ENCODE results near the gene STAT5A. TPM values are rescaled to one million over a fixed set of nuclear protein-coding genes. Genes with fewer than 3 reads are reported as not detected.

The STAT5A gene
- total RNA-seq, 1 experiment from 2014 or later: 0.19 TPM

DNA sequence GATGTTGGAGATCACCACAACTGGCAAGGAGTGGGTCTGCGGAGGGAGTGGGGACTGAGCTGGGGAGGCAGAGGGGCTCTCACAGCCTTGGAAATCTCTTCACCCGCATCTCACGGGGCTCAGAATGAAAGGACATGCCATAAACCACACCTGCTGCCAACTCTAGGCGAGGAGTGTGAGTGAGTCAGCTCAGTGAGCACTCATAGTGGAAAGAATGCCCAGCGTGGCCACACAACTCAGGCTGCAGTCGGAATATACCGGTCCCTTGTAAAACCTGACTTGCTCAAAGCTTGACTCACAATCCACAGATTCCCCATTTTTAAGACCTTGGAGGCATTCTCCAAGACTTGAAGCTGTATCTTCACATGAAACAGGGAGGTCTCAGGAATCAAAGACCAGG is 36.7 kb downstream of the STAT5A start:
- intact Hi-C loops (cut with micrococcal nuclease; ENCODE audit: unreplicated experiment): no loop called here
- ChIA-PET POLR2A (ENCODE audit: low non-redundant PET) (no interaction called here), CTCF (no interaction called here)
- Histone ChIP-seq H3K4me1 (ENCODE audit: insufficient read depth, low read length, poor library complexity, severe bottlenecking) (no peaks in the 10 kb centered on the region), H3K27me3 (replicated peaks; ENCODE audit: insufficient read depth, low read depth, low read length, poor library complexity) (no peaks in the 10 kb centered on the region), H3K27ac (ENCODE audit: low read depth, low read length, poor library complexity, severe bottlenecking) (no peak overlapping the region), H3K4me3 (ENCODE audit: low read depth, low read length, poor library complexity, severe bottlenecking) (no peak overlapping the region), H3K9me3 (ENCODE audit: low read depth, low read length, poor library complexity, severe bottlenecking) (no peaks in the 10 kb centered on the region), H3K36me3 (ENCODE audit: insufficient read depth, low read length, poor library complexity, severe bottlenecking) (peaks cover 14% of the 10 kb centered on the region)
- DNase-seq (ENCODE audit: low spot score): no peak
- BruUV-seq (replicated peaks): no TSS peak
- TF ChIP-seq EZH2 (IDR thresholded peaks at IDR 0.05; ENCODE audit: borderline replicate concordance, low read depth, low read length, poor library complexity, severe bottlenecking): no peak
- TF ChIP-seq, protein P1, sequence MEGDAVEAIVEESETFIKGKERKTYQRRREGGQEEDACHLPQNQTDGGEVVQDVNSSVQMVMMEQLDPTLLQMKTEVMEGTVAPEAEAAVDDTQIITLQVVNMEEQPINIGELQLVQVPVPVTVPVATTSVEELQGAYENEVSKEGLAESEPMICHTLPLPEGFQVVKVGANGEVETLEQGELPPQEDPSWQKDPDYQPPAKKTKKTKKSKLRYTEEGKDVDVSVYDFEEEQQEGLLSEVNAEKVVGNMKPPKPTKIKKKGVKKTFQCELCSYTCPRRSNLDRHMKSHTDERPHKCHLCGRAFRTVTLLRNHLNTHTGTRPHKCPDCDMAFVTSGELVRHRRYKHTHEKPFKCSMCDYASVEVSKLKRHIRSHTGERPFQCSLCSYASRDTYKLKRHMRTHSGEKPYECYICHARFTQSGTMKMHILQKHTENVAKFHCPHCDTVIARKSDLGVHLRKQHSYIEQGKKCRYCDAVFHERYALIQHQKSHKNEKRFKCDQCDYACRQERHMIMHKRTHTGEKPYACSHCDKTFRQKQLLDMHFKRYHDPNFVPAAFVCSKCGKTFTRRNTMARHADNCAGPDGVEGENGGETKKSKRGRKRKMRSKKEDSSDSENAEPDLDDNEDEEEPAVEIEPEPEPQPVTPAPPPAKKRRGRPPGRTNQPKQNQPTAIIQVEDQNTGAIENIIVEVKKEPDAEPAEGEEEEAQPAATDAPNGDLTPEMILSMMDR (conservative IDR thresholded peaks at IDR 0.05; ENCODE audit: low read depth, low read length): no peak

DNA sequence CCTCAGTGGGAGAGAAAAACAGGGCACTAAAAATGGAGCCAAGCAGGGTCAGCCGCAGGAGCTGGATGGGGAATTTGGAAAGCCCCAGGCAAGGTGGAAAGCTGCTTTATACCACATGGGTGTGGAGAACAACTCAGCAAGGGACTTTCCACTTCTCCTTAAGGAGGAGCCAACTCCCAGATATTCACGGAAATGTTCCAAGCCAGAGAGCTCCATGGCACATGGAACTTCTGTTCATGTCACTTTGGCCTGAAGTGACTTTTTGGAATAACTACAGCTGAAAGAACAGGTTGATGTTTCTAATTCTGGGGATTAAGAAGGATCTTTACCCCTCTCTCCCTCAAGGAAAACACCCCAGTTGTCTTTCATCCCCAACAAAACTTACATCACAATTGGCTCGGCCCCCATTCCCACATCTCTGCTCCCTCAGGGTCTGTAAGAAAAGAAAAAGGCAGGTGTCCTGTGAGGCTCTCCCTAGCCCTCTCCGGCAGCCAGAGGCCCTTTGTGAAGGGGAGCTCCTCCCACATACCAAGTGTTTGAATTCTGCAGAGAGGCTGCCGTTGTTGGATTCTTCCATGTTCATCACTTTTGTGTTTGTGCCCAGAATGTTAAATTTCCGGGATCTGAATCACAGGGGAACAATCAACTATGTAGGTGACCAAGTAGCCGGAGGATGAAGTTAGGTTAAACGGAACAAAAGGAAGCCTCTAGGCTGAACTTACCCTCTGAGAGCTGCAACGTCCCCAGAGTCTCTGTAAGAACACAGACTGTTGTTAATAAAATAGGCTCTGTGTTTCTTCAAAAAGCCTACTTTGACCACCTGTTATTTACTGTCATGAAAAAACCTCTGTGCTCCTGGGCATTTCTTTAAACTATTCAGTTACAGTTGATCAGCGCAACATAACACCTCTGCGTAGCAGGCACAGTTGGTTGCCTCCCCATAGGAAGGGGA is 41.0 kb downstream of the STAT5A start:
- TF ChIP-seq, protein P1 (conservative IDR thresholded peaks at IDR 0.05; ENCODE audit: low read depth, low read length): no peak
- no peak for TF ChIP-seq EZH2 (IDR thresholded peaks at IDR 0.05; ENCODE audit: borderline replicate concordance, low read depth, low read length, poor library complexity, severe bottlenecking)
- no peak for DNase-seq (ENCODE audit: low spot score)
- POLR2A ChIA-PET (ENCODE audit: low non-redundant PET): no interaction called here
- H3K4me3 ChIP-seq (ENCODE audit: low read depth, low read length, poor library complexity, severe bottlenecking): no peak overlapping the region
- H3K9me3 ChIP-seq (ENCODE audit: low read depth, low read length, poor library complexity, severe bottlenecking): no peaks in the 10 kb centered on the region
- BruUV-seq (replicated peaks): no TSS peak
- no peaks in the 10 kb centered on the region for H3K27me3 ChIP-seq (replicated peaks; ENCODE audit: insufficient read depth, low read depth, low read length, poor library complexity)
- no peaks in the 10 kb centered on the region for H3K4me1 ChIP-seq (ENCODE audit: insufficient read depth, low read length, poor library complexity, severe bottlenecking)
- intact Hi-C loops (cut with micrococcal nuclease; ENCODE audit: unreplicated experiment): no loop called here
- CTCF ChIA-PET: no interaction called here
- peaks cover 17% of the 10 kb centered on the region for H3K36me3 ChIP-seq (ENCODE audit: insufficient read depth, low read length, poor library complexity, severe bottlenecking)
- no peak overlapping the region for H3K27ac ChIP-seq (ENCODE audit: low read depth, low read length, poor library complexity, severe bottlenecking)

DNA sequence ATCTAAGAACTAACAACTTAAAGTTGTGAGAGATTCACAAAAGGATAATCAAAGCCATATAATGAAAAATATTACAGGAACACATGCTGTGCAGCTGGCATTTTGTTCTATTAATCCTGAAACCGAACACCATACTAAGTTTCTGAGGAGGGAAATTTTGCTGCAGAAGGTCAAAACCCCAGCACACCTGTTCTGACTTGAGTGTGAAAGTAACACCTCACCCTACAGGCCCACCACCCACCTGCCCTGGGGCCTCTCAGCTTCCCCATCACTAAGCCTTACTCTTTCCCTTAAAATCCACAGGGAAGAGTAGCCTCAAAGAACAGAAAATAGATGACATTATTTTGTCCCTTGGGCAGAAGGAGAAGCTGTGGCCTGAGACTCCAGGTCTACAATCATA is 44.8 kb downstream of the STAT5A start:
- DNase-seq (ENCODE audit: low spot score): no peak
- peaks cover 32% of the 10 kb centered on the region for H3K36me3 ChIP-seq (ENCODE audit: insufficient read depth, low read length, poor library complexity, severe bottlenecking)
- CTCF ChIA-PET: no interaction called here
- no TSS peak for BruUV-seq (replicated peaks)
- POLR2A ChIA-PET (ENCODE audit: low non-redundant PET): no interaction called here
- intact Hi-C loops (cut with micrococcal nuclease; ENCODE audit: unreplicated experiment): no loop called here
- H3K9me3 ChIP-seq (ENCODE audit: low read depth, low read length, poor library complexity, severe bottlenecking): no peaks in the 10 kb centered on the region
- no peaks in the 10 kb centered on the region for H3K4me1 ChIP-seq (ENCODE audit: insufficient read depth, low read length, poor library complexity, severe bottlenecking)
- no peaks in the 10 kb centered on the region for H3K27me3 ChIP-seq (replicated peaks; ENCODE audit: insufficient read depth, low read depth, low read length, poor library complexity)
- H3K4me3 ChIP-seq (ENCODE audit: low read depth, low read length, poor library complexity, severe bottlenecking): no peak overlapping the region
- H3K27ac ChIP-seq (ENCODE audit: low read depth, low read length, poor library complexity, severe bottlenecking): no peak overlapping the region
- TF ChIP-seq, protein P1 (conservative IDR thresholded peaks at IDR 0.05; ENCODE audit: low read depth, low read length): no peak
- TF ChIP-seq EZH2 (IDR thresholded peaks at IDR 0.05; ENCODE audit: borderline replicate concordance, low read depth, low read length, poor library complexity, severe bottlenecking): no peak

All from A673 (cell line).